Adrenal gland (tissue), 5 donors: ENCODE data around the gene AP4M1.

Experiments
- CTCF ChIP-seq, 6 experiments: fragments of 450-650 bp in 4 of 6; fragments of 200-600 bp in 2 of 6; sonication (generic) in 1 of 6; IDR thresholded peaks; 1 replicate in 5 of 6; 2 replicates in 1 of 6; pipeline versions ENCODE4 v1.5.1 to v1.8.0; 2016 to 2021; ENCODE audit warnings: antibody characterized with exemption in 6 of 6, mild to moderate bottlenecking in 2 of 6, moderate library complexity in 1 of 6
- POLR2A ChIP-seq, 2 donors: fragments of 450-650 bp; IDR thresholded peaks; one replicate each; pipeline ENCODE4 v1.6.1; 2017; ENCODE audit warnings: antibody characterized with exemption in 2 of 2, mild to moderate bottlenecking in 2 of 2, moderate library complexity in 1 of 2
- donor health status: DM: no; HTN: no; CAD: no.

GRCh38 chr7:100100420-100101015, 925 bp upstream of the AP4M1 start:
- TF ChIP-seq CTCF (IDR thresholded peaks at IDR 0.05) (no peak), POLR2A (IDR thresholded peaks at IDR 0.05) (no peak)
